Measurements from ENCODE around the gene NXN. TPM values are rescaled to one million over a fixed set of nuclear protein-coding genes. Genes with fewer than 3 reads are reported as not detected.
A peak's percentile ranks its signal among the peaks of the same experiment; 100 is the strongest.
"Not testable (repeated sequence)": the region's sequence is repeated elsewhere in the genome, so short reads cannot be mapped to it uniquely, and the experiment has no call there.

The NXN gene
- total RNA-seq, 1 donor: 124 TPM

- H3K4me3 ChIP-seq (ENCODE audit: low read depth, low read length): no peak overlapping the region
- DNase-seq (ENCODE audit: low read depth): no peak
- TF ChIP-seq CTCF (IDR thresholded peaks at IDR 0.05; ENCODE audit: insufficient read depth, low read depth, low read length): no peak
Measured at GRCh38 chr17:856149-856548, 123.4 kb downstream of the NXN start.

GRCh38 chr17:855569-855968 is 124.0 kb downstream of the NXN start:
- no peak overlapping the region for H3K4me3 ChIP-seq (ENCODE audit: low read depth, low read length)
- DNase-seq (ENCODE audit: low read depth): no peak
- no peak for TF ChIP-seq CTCF (IDR thresholded peaks at IDR 0.05; ENCODE audit: insufficient read depth, low read depth, low read length)

GRCh38 chr17:852850-853249 is 126.7 kb downstream of the NXN start:
- H3K4me3 ChIP-seq (ENCODE audit: low read depth, low read length); DNase-seq (ENCODE audit: low read depth): not testable (repeated sequence)

- no peak overlapping the region for H3K4me3 ChIP-seq (ENCODE audit: low read depth, low read length)
- DNase-seq (ENCODE audit: low read depth): no peak
- TF ChIP-seq CTCF (IDR thresholded peaks at IDR 0.05; ENCODE audit: insufficient read depth, low read depth, low read length): no peak
Measured at GRCh38 chr17:852349-852748, 127.2 kb downstream of the NXN start.

GRCh38 chr17:851924-852323 is 127.7 kb downstream of the NXN start:
- no peak overlapping the region for H3K4me3 ChIP-seq (ENCODE audit: low read depth, low read length)
- DNase-seq (ENCODE audit: low read depth): no peak
- no peak for TF ChIP-seq CTCF (IDR thresholded peaks at IDR 0.05; ENCODE audit: insufficient read depth, low read depth, low read length)

GRCh38 chr17:850851-851763 is 128.5 kb downstream of the NXN start:
- peak; percentile 95 for DNase-seq (ENCODE audit: low read depth)

More at GRCh38 chr17:850851-851763, 128.5 kb downstream of the NXN start:
- TF ChIP-seq CTCF (IDR thresholded peaks at IDR 0.05; ENCODE audit: insufficient read depth, low read depth, low read length): no peak
- H3K4me3 ChIP-seq (ENCODE audit: low read depth, low read length): peak overlapping the region; percentile 21

Data from fibroblast of villous mesenchyme (primary cell).